ENCODE measurements around the gene SUGT1. TPM values are rescaled to one million over a fixed set of nuclear protein-coding genes. Genes with fewer than 3 reads are reported as not detected.

SUGT1 gene
- total and polyA plus RNA-seq, 2 donors (not counting 3 experiments of a cell fraction or from before 2014, with no cell fraction given) = 21.7 to 78.8 TPM

- no TSS peak for BruUV-seq (replicated peaks)
- TF ChIP-seq POLR2A (IDR thresholded peaks at IDR 0.05; ENCODE audit: low read depth, low read length) = no peak
- TF ChIP-seq JUN (IDR thresholded peaks at IDR 0.05; ENCODE audit: borderline replicate concordance, insufficient read depth, insufficient read length, low read depth) = no peak
- TF ChIP-seq MYC (IDR thresholded peaks at IDR 0.05; ENCODE audit: low read depth, low read length) = no peak
- TF ChIP-seq EZH2 (IDR thresholded peaks at IDR 0.05; ENCODE audit: borderline replicate concordance, low read depth, low read length, severe bottlenecking) = no peak
- TF ChIP-seq, protein P1, sequence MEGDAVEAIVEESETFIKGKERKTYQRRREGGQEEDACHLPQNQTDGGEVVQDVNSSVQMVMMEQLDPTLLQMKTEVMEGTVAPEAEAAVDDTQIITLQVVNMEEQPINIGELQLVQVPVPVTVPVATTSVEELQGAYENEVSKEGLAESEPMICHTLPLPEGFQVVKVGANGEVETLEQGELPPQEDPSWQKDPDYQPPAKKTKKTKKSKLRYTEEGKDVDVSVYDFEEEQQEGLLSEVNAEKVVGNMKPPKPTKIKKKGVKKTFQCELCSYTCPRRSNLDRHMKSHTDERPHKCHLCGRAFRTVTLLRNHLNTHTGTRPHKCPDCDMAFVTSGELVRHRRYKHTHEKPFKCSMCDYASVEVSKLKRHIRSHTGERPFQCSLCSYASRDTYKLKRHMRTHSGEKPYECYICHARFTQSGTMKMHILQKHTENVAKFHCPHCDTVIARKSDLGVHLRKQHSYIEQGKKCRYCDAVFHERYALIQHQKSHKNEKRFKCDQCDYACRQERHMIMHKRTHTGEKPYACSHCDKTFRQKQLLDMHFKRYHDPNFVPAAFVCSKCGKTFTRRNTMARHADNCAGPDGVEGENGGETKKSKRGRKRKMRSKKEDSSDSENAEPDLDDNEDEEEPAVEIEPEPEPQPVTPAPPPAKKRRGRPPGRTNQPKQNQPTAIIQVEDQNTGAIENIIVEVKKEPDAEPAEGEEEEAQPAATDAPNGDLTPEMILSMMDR (IDR thresholded peaks at IDR 0.05; ENCODE audit: extremely low read depth in 1 of 2, insufficient read depth in 1 of 2, low read depth in 1 of 2, low read length in 2 of 2) = no peak
- TF ChIP-seq MAX (IDR thresholded peaks at IDR 0.05; ENCODE audit: insufficient read depth, insufficient read length) = no peak
- Histone ChIP-seq H3K9me3 (replicated peaks; ENCODE audit: control insufficient read depth, insufficient read depth, low read length) (no peaks in the 10 kb centered on the region), H3K79me2 (ENCODE audit: control insufficient read depth, insufficient read depth, low read length) (no peaks in the 10 kb centered on the region), H3K4me2 (ENCODE audit: insufficient read depth, low read length) (no peak overlapping the region), H3K9ac (replicated peaks; ENCODE audit: extremely low read depth, insufficient read depth, low read length) (no peak overlapping the region), H3K27me3 (ENCODE audit: control insufficient read depth in 2 of 2, insufficient read depth in 2 of 2, low read length in 2 of 2) (peaks cover 21 to 36% of the 10 kb centered on the region in 2 experiments), H4K20me1 (replicated peaks; ENCODE audit: control insufficient read depth, extremely low read depth, insufficient read depth, low read length) (no peaks in the 10 kb centered on the region), H3K36me3 (ENCODE audit: control insufficient read depth in 2 of 2, extremely low read depth in 1 of 2, insufficient read depth in 2 of 2, low read length in 2 of 2) (no peaks in the 10 kb centered on the region), H3K9me1 (replicated peaks; ENCODE audit: control insufficient read depth, extremely low read depth, insufficient read depth, low read length) (no peaks in the 10 kb centered on the region), H3K4me3 (replicated peaks in 1 of 3; ENCODE audit: insufficient read depth in 1 of 3, low read depth in 1 of 3, low read length in 3 of 3) (no peak overlapping the region), H3K27ac (ENCODE audit: insufficient read depth, low read depth, low read length) (no peak overlapping the region), H2AFZ (ENCODE audit: low read depth, low read length) (no peak overlapping the region), H3K4me1 (ENCODE audit: control insufficient read depth, extremely low read depth, insufficient read depth, low read length) (no peaks in the 10 kb centered on the region)
- ChIA-PET POLR2A (no interaction called here), CTCF (interaction anchor here (1.0 to 1.2 kb wide), 2 partner anchors 101 to 223 kb away, joined by 3 to 6 read pairs; no protein-coding TSS in a partner anchor)
- dilution Hi-C loops (cut with MboI; ENCODE audit: extremely low pct_ligation_motif_present, low sequenced_read_pairs) (no loop called here), intact Hi-C loops (cut with micrococcal nuclease) (no loop called here)
- FAIRE-seq = no peak
- no peak for DNase-seq (ENCODE audit: low read depth, low spot score)
These were observed 92.3 kb downstream of the SUGT1 start for GRCh38 chr13:52744842-52745375.

Measured in endothelial cell of umbilical vein (primary cell).